NB4 (cell line): ENCODE data around the gene MARCHF5.

ENCODE experiments used
- DNase-seq: peaks from one replicate; pipeline ENCODE4 v3.0.0; 2010; ENCODE audit warnings: low read depth
- H3K4me3 ChIP-seq: one replicate; pipeline ENCODE4 v1.5.1; 2011; ENCODE audit warnings: mild to moderate bottlenecking, low read depth, low read length, moderate library complexity
- CTCF ChIP-seq: IDR thresholded peaks from one replicate; pipeline ENCODE4 v1.5.1; 2012; ENCODE audit warnings: low read depth, low read length
- MAX ChIP-seq: IDR thresholded peaks from 2 replicates; pipeline ENCODE4 v1.6.1; 2011; ENCODE audit warnings: low read depth, low read length
- MYC ChIP-seq: IDR thresholded peaks from 2 replicates; pipeline ENCODE4 v1.6.1; 2011; ENCODE audit warnings: low read depth, low read length
- POLR2A ChIP-seq: IDR thresholded peaks from 2 replicates; pipeline ENCODE4 v1.6.1; 2011; ENCODE audit warnings: mild to moderate bottlenecking; ENCODE audit not compliant: insufficient read length; ENCODE audit errors: extremely low read depth

Gene MARCHF5

GRCh38 chr10:92248566-92248965 lies 42.4 kb upstream of the MARCHF5 start:
- DNase-seq, result no peak

GRCh38 chr10:92263396-92263795 lies 27.6 kb upstream of the MARCHF5 start:
- H3K4me3 ChIP-seq, result no peak overlapping the region
- DNase-seq, result no peak
- TF ChIP-seq MAX (no peak), CTCF (no peak), MYC (no peak), POLR2A (no peak)

More at GRCh38 chr10:92248566-92248965, 42.4 kb upstream of the MARCHF5 start:
- H3K4me3 ChIP-seq, result no peak overlapping the region
- TF ChIP-seq MAX, result no peak
- TF ChIP-seq CTCF, result no peak

GRCh38 chr10:92264249-92264648 lies 26.7 kb upstream of the MARCHF5 start:
- no peak overlapping the region for H3K4me3 ChIP-seq
- no peak for DNase-seq
- TF ChIP-seq MAX (no peak), MYC (no peak), CTCF (no peak), POLR2A (no peak)

- TF ChIP-seq CTCF (no peak), MYC (no peak), MAX (no peak), POLR2A (no peak)
- DNase-seq, result no peak
- no peak overlapping the region for H3K4me3 ChIP-seq
Observed at GRCh38 chr10:92265687-92266258, 25.2 kb upstream of the MARCHF5 start.

- no peak for TF ChIP-seq POLR2A
- no peak for TF ChIP-seq MAX
- no peak for TF ChIP-seq CTCF
- TF ChIP-seq MYC, result no peak
- DNase-seq, result no peak
- H3K4me3 ChIP-seq, result no peak overlapping the region
Observed at GRCh38 chr10:92267343-92267742, 23.6 kb upstream of the MARCHF5 start.

GRCh38 chr10:92268748-92269147 lies 22.2 kb upstream of the MARCHF5 start:
- peak; percentile 65 for DNase-seq
- H3K4me3 ChIP-seq, result no peak overlapping the region
- TF ChIP-seq CTCF (no peak), MYC (no peak), MAX (no peak), POLR2A (no peak)
